ENCODE measurements around the gene NEDD8.

The NEDD8 gene

DNA sequence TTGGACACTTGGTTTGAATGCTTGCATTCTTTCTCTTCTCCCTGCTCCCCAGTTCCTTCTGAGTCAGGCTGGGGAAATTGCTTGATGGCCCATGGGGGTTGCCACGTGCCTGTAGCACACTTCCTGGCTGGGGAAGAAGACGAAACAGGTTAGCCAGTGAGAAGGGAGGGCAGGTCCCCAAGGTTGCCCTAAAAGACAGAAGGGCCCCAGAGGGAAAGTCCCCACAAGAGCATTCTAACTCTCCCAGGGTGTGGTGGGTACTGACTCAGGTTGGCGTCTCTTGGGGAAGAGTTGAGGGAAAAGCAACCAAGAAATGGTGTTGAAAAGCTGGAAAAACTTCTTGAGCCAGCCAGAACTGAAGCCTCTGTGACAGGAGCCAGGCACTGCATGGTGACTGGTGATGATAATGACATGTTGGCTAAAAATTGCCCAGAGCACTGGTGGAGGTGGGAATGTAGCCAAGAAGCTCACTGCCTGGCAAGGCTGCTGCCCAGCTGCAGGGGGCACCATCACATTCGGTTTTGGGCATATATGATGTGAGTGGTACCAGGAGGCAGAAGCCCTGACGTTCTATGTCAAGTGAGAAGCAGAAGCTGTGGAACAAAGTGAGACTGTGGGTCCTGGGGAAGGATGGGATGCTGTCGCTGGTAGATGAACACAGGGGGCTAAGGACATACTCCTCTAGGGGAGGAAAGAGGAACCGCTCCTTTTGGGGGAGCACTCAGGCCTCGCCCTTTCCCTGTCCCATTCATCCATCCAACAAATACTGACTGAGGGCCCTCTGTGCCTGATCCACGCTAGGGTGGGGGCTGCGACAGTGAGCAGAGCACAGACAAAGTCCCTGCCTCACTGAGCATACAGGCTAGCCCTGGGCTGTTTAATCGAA, 47.4 kb upstream of the NEDD8 start:
- Histone ChIP-seq H3K9ac (ENCODE audit: low read depth, low read length) (no peak overlapping the region), H3K36me3 (ENCODE audit: insufficient read depth, low read length) (no peaks in the 10 kb centered on the region), H3K79me2 (ENCODE audit: insufficient read depth, low read length) (no peaks in the 10 kb centered on the region), H3K27me3 (ENCODE audit: insufficient read depth, low read length, poor library complexity) (no peaks in the 10 kb centered on the region), H3K9me3 (ENCODE audit: insufficient read depth, low read length, severe bottlenecking) (no peaks in the 10 kb centered on the region), H3K4me2 (ENCODE audit: insufficient read depth, low read length) (no peak overlapping the region), H3K4me1 (ENCODE audit: insufficient read depth, low read length) (no peaks in the 10 kb centered on the region), H3K4me3 (ENCODE audit: low read depth in 1 of 2, low read length in 2 of 2) (no peak overlapping the region), H4K20me1 (ENCODE audit: insufficient read depth, low read length) (no peaks in the 10 kb centered on the region), H2AFZ (ENCODE audit: low read depth, low read length) (no peak overlapping the region), H3K27ac (ENCODE audit: low read length) (no peak overlapping the region)
- peak; percentile 17 for DNase-seq
- ATAC-seq (ENCODE audit: insufficient read depth, low read depth) = peak; percentile 64
- TF ChIP-seq, protein P1, sequence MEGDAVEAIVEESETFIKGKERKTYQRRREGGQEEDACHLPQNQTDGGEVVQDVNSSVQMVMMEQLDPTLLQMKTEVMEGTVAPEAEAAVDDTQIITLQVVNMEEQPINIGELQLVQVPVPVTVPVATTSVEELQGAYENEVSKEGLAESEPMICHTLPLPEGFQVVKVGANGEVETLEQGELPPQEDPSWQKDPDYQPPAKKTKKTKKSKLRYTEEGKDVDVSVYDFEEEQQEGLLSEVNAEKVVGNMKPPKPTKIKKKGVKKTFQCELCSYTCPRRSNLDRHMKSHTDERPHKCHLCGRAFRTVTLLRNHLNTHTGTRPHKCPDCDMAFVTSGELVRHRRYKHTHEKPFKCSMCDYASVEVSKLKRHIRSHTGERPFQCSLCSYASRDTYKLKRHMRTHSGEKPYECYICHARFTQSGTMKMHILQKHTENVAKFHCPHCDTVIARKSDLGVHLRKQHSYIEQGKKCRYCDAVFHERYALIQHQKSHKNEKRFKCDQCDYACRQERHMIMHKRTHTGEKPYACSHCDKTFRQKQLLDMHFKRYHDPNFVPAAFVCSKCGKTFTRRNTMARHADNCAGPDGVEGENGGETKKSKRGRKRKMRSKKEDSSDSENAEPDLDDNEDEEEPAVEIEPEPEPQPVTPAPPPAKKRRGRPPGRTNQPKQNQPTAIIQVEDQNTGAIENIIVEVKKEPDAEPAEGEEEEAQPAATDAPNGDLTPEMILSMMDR (IDR thresholded peaks at IDR 0.05; ENCODE audit: borderline replicate concordance, extremely low read depth, low read length, poor library complexity, severe bottlenecking) = peak; percentile 55
- TF ChIP-seq EZH2 (IDR thresholded peaks at IDR 0.05; ENCODE audit: borderline replicate concordance, low read depth, low read length, severe bottlenecking) = no peak

DNA sequence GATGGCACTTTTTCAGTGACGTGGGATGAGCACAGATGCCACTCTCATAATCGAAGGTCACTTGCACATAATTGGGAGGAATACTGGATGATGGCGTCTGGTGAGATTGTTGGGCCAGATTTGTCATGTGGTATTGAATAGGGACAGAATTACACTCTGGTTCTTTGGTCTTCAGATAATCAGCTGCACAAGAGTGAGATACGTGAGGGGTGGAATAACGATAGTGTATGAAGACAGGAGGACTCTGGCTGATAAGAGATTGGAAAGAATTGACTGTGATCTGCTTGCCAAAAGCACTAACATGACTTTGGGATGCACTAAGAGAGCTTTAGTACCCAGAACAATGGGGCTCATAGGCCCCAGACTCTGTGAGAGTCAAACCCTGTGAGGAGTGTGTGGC, 46.3 kb upstream of the NEDD8 start:
- Histone ChIP-seq H3K27me3 (ENCODE audit: insufficient read depth, low read length, poor library complexity) (no peaks in the 10 kb centered on the region), H3K79me2 (ENCODE audit: insufficient read depth, low read length) (no peaks in the 10 kb centered on the region), H3K4me3 (ENCODE audit: low read depth in 1 of 2, low read length in 2 of 2) (no peak overlapping the region), H3K4me2 (ENCODE audit: insufficient read depth, low read length) (no peak overlapping the region), H3K36me3 (ENCODE audit: insufficient read depth, low read length) (no peaks in the 10 kb centered on the region), H3K27ac (ENCODE audit: low read length) (no peak overlapping the region), H3K9me3 (ENCODE audit: insufficient read depth, low read length, severe bottlenecking) (no peaks in the 10 kb centered on the region), H4K20me1 (ENCODE audit: insufficient read depth, low read length) (no peaks in the 10 kb centered on the region), H3K4me1 (ENCODE audit: insufficient read depth, low read length) (no peaks in the 10 kb centered on the region), H2AFZ (ENCODE audit: low read depth, low read length) (no peak overlapping the region), H3K9ac (ENCODE audit: low read depth, low read length) (no peak overlapping the region)
- DNase-seq = no peak
- TF ChIP-seq, protein P1 (IDR thresholded peaks at IDR 0.05; ENCODE audit: borderline replicate concordance, extremely low read depth, low read length, poor library complexity, severe bottlenecking) = no peak
- TF ChIP-seq EZH2 (IDR thresholded peaks at IDR 0.05; ENCODE audit: borderline replicate concordance, low read depth, low read length, severe bottlenecking) = no peak
- no peak for ATAC-seq (ENCODE audit: insufficient read depth, low read depth)

DNA sequence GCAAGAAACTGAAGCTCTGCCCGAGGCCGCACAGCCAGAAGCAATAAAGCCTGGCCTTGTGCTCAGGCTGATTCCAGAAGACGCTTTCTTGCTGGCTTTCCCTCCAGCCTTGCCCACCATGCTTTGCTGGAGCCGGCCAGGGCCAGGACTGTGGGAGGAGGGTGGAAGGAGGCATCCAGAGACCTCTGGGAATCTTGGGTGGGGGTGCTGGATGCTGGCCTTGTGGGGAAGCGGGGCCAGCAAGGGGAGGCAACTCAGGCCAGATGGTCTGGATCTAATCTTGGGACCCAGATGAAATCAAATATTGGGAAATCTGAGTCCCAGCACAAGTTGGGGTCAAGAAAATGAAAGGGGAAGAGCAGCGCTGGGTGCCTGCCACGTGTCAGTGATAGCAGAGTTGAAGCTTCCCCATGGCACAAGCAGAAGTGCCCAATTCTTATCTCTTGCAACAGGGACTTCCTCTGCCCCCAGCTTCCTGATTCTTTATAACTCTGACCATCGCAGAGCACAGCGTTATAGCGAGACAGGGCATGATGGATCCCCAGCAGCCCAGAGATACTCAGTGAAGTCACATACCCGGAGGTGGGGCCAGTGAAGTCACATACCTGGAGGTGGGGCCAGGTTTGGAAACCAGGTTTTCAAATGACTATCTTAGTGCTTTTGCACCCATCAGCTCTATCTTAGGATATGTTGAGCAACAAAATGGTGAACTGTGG, 45.6 kb upstream of the NEDD8 start:
- no peak for DNase-seq
- Histone ChIP-seq H3K79me2 (ENCODE audit: insufficient read depth, low read length) (no peaks in the 10 kb centered on the region), H2AFZ (ENCODE audit: low read depth, low read length) (no peak overlapping the region), H3K27me3 (ENCODE audit: insufficient read depth, low read length, poor library complexity) (no peaks in the 10 kb centered on the region), H3K4me2 (ENCODE audit: insufficient read depth, low read length) (no peak overlapping the region), H3K36me3 (ENCODE audit: insufficient read depth, low read length) (no peaks in the 10 kb centered on the region), H3K4me3 (ENCODE audit: low read depth in 1 of 2, low read length in 2 of 2) (no peak overlapping the region), H3K27ac (ENCODE audit: low read length) (no peak overlapping the region), H3K9me3 (ENCODE audit: insufficient read depth, low read length, severe bottlenecking) (no peaks in the 10 kb centered on the region), H3K4me1 (ENCODE audit: insufficient read depth, low read length) (peaks cover 1% of the 10 kb centered on the region), H3K9ac (ENCODE audit: low read depth, low read length) (no peak overlapping the region), H4K20me1 (ENCODE audit: insufficient read depth, low read length) (no peaks in the 10 kb centered on the region)
- TF ChIP-seq, protein P1 (IDR thresholded peaks at IDR 0.05; ENCODE audit: borderline replicate concordance, extremely low read depth, low read length, poor library complexity, severe bottlenecking) = no peak
- no peak for TF ChIP-seq EZH2 (IDR thresholded peaks at IDR 0.05; ENCODE audit: borderline replicate concordance, low read depth, low read length, severe bottlenecking)
- no peak for ATAC-seq (ENCODE audit: insufficient read depth, low read depth)
